Lower leg skin (tissue), 3 donors: Measurements from ENCODE around the gene MGA.

Experiments used
- CTCF ChIP-seq, 3 donors: fragments of 450-650 bp; IDR thresholded peaks; one replicate each; pipeline ENCODE4 v1.5.1; 2016; ENCODE audit warnings: antibody characterized with exemption in 3 of 3, mild to moderate bottlenecking in 3 of 3, moderate library complexity in 2 of 3
- POLR2A ChIP-seq, 2 donors: fragments of 450-650 bp; IDR thresholded peaks; one replicate each; pipeline ENCODE4 v1.6.1; 2016 to 2017; ENCODE audit warnings: antibody characterized with exemption in 2 of 2, mild to moderate bottlenecking in 1 of 2, moderate library complexity in 1 of 2

DNA sequence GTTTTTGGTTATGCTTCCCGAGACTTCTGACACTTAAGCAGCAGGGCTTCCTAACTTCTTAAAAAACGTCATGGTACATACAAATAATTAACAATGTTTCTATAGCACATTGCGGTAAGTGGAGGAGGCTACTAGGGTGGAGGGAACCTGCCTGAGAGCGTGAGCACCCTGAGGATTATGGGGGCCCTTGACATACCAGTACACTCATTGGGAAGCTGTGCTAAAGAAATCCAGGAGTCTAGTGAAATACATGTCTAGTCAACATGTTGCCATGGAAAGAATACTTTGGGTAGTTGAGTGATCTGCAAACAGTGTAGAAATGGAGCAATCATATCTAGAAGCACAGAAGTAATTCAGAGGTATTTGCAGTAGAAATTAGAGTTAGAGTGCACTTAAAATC lies 74.8 kb downstream of the MGA start:
- TF ChIP-seq CTCF (IDR thresholded peaks at IDR 0.05) (no peak), POLR2A (IDR thresholded peaks at IDR 0.05) (no peak)
